HG02840 (cell line): ENCODE measurements around the gene KCNJ18.
"Not testable (repeated sequence)": the region's sequence is repeated elsewhere in the genome, so short reads cannot be mapped to it uniquely, and the experiment has no call there.

Experiments
- ATAC-seq: cut with Tn5 transposase; IDR thresholded peaks from one replicate; pipeline ENCODE4 v1.9.1; 2021; ENCODE audit warnings: mild to moderate bottlenecking, moderate library complexity, moderate number of reproducible peaks; ENCODE audit not compliant: unreplicated experiment, low FRiP score

Gene KCNJ18

DNA sequence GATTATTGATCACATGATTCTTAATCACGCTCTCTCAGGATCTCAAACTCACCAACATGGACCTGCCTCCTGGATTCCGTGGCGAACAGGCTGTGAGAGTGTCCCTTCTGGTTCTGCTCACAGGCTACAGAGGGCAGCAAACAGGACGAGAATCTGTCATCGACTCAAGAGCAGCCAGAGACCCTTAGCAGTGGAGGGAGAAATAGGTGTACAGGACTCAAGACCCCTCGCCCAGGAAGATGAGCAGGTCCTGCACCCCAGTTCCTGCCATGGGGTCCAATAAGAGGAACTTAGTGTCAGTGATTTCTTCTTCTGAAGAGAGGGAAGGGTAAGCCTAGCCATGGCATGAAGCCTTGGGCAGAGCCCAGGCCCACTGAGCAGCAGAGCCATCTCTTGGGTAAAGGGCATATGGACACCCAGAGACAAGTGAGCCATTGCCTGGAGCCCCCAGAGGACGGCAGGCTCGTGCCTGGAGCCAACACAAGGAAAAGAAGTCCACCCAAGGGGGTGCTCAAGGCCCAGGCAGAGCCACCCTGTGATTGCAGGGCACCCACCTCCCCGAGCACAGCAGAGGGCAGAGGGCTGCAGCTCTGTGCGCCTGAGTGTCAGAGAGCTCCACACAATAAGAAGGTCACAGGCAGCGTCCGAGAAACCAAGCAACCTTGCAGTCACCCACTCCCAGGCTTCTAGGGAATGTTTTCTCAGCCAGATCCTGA, 27.3 kb downstream of the KCNJ18 start:
- not testable (repeated sequence) for ATAC-seq

- ATAC-seq, result not testable (repeated sequence)
Measured at GRCh38 chr17:21720566-21720965, 28.2 kb downstream of the KCNJ18 start.

DNA sequence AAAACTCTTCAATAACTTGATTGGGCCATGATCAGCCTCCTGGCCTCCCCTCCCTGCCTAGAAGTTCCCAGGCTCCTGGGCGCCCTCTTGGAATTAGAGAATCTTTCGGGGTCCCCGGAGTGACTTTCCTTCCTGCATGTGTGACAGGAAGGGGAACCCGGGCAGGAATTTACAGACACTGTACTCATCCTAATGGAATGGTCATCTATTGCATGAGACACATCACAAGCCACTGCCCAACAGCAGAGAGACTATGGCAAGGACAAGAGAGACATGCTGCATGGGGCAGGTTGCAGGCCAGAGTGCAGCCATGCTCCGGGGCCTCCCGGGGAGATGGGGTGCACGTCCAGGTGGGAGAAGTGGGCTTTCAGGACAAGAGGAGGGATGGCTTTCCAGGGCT, 29.9 kb downstream of the KCNJ18 start:
- ATAC-seq, result not testable (repeated sequence)

DNA sequence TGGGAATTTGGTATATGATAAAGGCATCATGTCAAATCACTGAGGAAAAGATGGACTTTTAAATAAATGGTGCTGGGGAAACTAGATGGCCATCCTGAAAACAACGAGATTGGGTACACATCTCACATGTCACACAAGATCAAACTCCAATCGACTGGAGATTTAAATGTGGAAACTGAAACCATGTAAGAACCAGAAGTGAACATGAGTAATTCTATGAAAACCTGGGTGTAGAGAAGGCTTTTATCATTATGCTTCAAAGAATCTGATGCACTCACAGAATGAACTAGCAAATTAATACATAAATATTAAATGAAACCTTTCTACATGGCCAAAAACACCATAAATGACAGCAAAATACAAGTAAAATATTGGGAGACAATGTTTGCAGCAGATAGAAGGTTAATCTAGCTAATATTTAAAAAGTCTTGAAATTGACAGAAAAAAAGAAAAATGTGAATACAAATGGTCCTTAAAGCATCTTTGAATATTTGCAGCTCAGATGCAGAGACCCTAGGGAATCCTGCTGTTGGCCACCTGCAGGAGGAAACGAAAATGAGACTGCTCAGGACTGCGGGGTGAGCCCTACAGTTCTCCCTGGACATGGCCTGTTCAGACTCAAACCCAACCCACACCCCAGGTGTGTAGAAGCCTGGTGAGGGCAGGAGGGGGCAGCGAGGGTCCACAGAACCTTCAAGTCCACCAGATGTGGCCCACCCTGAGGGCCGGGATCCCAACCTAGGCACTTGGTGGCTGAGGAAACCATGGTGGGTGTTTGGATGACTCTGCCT, 32.1 kb downstream of the KCNJ18 start:
- not testable (repeated sequence) for ATAC-seq

DNA sequence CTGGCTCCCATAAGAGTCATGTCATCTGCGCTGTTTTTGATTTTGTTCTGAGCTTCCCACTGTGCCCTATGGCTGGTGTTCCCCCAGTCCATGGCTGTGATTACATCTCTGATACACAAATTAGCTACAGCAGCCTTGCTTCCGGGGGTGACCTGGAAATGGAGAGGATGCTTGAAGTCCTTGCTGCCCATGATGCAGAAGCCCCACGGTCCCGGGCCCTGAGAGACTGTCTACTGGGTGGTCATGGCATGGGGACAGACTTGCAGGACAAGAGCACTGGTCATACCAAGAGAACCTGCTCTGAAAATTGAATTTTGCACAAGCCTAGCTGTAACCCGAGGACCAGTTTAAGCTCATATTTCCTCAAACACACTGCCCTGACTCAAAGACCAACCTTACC, 38.8 kb downstream of the KCNJ18 start:
- not testable (repeated sequence) for ATAC-seq

- not testable (repeated sequence) for ATAC-seq
Measured at GRCh38 chr17:21733931-21734330, 41.6 kb downstream of the KCNJ18 start.

GRCh38 chr17:21735814-21736213, 43.5 kb downstream of the KCNJ18 start:
- not testable (repeated sequence) for ATAC-seq

GRCh38 chr17:21737015-21737580, 44.8 kb downstream of the KCNJ18 start:
- ATAC-seq, result not testable (repeated sequence)

DNA sequence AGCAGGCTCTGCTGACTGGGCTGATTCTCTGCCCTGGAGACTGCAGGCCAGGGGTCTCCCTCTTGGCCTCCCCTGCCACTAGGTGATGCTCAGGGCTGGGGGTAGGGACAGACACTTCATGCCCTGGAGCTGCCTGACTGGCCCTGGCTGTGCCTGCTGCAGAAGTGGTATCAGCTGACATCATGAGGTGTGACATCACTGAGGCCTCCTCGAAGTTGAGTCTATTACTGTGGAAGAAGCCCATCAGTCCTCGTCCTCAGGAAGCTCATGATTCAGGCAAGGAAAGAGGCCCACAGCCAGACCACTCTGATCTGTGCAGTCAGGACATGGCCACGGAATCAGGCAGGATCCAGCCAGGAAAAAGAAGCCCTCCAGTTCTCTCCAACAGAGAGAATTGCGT, 45.9 kb downstream of the KCNJ18 start:
- ATAC-seq, result not testable (repeated sequence)

GRCh38 chr17:21738877-21739474, 46.7 kb downstream of the KCNJ18 start:
- not testable (repeated sequence) for ATAC-seq

- ATAC-seq, result not testable (repeated sequence)
Measured at GRCh38 chr17:21739485-21739884, 47.2 kb downstream of the KCNJ18 start.

- ATAC-seq, result not testable (repeated sequence)
Measured at GRCh38 chr17:21740836-21741235, 48.5 kb downstream of the KCNJ18 start.

GRCh38 chr17:21741520-21741919, 49.2 kb downstream of the KCNJ18 start:
- ATAC-seq, result not testable (repeated sequence)

GRCh38 chr17:21742326-21742725, 50.0 kb downstream of the KCNJ18 start:
- no peak for ATAC-seq

DNA sequence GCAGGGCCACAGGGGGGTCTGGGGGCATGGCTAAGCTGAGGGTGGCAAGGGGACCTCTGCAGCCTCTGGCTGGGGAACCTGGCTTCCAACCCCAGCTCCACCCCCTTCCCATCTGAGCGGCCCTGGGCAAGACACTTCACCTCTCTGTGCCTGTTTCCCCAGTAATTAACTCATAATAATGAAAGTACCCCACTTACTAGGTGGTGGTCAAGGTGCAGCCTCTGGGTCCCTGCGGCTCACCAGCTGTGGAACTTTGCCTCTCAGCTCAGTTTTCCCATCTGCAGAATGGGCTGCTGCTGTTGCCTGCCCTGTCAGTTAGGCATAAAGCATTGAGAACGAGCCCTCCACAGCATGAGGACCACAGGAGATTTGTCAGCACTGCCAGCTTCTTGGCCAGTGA, 51.8 kb downstream of the KCNJ18 start:
- not testable (repeated sequence) for ATAC-seq

DNA sequence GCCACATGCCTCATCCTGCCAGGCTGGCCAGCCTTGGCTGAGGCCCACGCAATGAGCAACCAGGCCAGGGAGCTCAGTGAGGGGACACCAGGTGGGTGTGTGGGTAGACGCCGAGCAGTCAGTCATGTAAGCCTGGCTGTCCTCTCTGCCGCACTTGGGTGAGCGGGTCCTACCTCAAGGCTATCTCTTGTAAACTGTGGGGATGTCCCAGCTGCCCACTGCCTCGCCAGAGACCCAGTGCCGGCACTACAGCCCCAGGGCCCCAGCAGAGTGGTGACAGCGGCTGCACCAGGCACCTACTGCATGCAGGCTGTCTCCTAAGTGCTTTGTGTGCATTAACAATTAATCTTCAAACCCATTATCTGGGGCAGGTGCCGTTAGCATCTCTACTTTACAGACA, 52.3 kb downstream of the KCNJ18 start:
- not testable (repeated sequence) for ATAC-seq

GRCh38 chr17:21745385-21746054, 53.2 kb downstream of the KCNJ18 start:
- not testable (repeated sequence) for ATAC-seq

DNA sequence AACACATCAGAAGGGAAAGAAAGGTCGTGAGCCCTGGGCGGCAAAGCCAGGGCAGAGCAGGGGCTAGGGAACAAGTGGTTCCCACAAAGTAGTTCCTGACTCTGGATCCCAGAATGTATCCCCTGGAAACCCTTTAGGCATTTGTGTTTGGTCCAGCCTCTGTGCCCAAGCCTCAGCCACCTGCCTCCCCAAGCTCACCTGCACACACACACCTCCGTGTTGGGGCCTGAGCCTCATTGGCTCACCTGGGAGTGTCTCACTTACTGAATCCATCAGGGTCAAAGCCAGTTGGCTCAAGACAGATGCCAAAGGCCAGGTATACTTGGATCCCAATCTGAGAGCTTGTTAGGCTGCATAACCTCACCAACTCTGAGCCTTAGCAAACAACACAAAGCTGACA, 54.1 kb downstream of the KCNJ18 start:
- not testable (repeated sequence) for ATAC-seq

GRCh38 chr17:21747195-21747915, 55.0 kb downstream of the KCNJ18 start:
- ATAC-seq, result not testable (repeated sequence)

GRCh38 chr17:21748686-21749085, 56.4 kb downstream of the KCNJ18 start:
- not testable (repeated sequence) for ATAC-seq
